GM19324 (cell line): ENCODE data around the gene TRAF5.
"Not testable (repeated sequence)": the region's sequence is repeated elsewhere in the genome, so short reads cannot be mapped to it uniquely, and the experiment has no call there.

Experiments
- ATAC-seq: cut with Tn5 transposase; IDR thresholded peaks from one replicate; pipeline ENCODE4 v1.9.1; 2021; ENCODE audit warnings: mild to moderate bottlenecking, moderate library complexity; ENCODE audit not compliant: unreplicated experiment, low FRiP score

The TRAF5 gene

DNA sequence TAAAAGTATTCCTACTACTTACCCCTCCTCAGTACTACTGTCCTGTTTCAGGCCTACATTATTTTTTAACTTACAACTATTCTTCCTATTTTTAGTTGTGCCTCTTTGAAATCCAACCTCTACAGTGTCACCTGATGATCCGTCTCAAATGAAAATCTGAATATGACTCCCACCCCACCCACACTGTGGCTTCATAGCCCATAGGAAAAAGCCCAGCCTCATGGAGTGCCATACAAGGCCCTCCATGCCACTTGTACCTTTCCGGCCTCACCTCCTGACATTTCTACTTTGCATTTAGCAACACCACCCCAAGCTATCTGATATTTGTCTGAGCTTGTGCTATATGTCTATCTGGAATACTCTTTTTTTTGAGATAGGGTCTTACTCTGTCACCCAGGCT is 49.3 kb downstream of the TRAF5 start:
- no peak for ATAC-seq

DNA sequence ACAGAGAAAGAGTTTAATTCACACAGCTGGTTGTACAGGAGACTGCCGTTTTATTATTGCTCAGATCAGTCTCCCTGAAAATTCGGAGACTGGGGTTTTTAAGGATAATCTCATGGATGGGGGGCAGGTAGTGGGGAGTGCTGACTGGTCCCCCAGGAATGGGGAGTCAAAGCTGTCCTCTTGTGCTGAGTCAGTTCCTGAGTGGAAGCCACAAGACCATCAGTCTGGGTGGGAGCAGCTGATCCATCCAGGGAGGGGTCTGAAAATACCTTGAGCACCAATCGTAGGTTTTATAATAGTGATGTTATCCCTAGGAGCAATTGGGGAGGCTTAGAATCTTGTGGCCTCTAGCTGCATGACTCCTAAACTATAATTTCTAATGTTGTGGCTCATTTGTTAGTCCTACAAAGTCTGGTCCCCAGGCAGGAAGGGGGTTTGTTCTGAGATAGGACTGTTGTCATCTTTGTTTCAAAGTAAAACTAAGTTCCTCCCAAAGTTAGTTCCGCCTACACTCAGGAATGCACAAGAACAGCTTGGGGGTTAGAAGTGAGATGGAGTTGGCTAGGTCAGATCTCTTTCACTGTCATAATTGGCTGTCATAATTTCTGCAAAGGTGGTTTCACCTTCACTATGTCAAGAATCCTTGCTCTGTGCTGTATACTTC is 50.3 kb downstream of the TRAF5 start:
- ATAC-seq: no peak

DNA sequence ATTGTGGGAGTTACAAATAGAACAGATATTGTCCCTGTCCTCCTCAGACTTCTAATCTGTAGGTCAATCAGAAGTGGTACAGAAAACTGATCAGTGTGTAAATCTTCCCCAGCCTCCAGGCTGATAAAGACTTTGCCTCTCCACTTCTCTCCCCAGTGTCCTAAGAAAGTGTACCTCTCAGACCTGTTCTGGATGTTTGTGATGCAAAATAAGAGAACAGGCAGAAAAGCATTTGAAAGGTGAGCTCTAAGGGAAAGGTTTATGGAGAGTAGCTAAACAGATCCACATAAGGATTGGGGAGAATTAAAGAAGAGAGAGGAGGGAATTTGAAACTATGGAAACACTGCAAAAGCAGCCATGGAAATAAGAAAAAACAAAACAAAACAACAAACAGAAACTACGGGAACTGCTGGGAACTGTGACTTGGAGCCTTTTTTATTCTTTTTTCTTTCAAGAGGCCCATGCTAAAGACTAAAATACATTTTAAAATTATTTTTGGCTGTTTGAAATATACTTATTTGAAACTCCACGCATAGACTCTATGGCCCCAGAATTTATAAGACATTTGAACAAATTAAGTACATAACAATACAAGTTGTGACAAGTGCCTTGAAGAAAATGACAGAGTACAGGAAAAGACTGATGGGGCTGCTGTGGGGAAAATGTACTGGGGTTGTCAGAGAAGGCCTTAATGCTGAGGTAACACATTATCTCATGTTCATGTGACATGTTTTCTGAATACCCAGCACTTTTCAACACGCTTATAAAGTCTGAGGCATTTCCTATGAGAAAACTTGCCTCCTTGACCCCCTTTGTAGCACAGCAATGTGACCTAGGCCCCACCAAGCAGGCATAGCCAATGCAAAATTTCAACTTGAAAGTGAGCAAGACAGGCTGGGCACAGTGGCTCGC is 51.2 kb downstream of the TRAF5 start:
- no peak for ATAC-seq

DNA sequence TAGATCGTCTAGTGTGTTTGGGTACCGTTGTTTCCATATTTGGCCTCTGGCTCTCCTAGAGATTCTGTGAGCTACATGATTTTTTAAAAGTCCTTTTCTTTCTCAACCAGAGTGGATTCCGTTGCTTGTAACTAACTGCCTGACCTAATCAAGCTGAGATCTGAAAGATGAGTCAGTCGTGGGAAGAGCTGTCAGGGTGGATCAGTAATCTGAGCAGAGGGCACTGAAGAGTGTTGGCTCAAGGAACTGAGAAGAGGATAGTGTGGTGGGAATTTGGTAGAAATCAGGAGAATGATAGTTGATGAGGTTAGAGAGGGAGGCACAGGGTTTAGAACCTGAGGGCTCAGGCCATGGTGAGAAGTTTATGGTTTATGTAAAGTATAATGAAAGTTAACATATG is 52.2 kb downstream of the TRAF5 start:
- no peak for ATAC-seq

DNA sequence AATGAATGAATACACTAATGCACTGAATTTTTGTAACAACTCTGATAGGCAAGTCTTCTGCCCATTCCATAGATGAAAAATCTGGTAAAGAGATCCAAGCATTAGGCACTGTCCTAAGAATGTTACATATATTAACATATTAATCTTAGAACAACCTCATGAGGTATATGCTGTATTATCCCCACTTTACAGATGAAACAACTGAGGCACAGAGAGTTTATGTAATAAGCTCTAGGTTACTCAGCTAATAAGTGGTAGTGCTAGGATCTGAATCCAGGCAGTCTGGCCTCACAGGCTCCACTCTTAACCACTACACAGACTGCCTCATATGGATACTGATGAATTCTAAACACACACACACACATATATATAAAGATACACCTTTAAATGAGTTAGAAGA is 52.8 kb downstream of the TRAF5 start:
- ATAC-seq: no peak

DNA sequence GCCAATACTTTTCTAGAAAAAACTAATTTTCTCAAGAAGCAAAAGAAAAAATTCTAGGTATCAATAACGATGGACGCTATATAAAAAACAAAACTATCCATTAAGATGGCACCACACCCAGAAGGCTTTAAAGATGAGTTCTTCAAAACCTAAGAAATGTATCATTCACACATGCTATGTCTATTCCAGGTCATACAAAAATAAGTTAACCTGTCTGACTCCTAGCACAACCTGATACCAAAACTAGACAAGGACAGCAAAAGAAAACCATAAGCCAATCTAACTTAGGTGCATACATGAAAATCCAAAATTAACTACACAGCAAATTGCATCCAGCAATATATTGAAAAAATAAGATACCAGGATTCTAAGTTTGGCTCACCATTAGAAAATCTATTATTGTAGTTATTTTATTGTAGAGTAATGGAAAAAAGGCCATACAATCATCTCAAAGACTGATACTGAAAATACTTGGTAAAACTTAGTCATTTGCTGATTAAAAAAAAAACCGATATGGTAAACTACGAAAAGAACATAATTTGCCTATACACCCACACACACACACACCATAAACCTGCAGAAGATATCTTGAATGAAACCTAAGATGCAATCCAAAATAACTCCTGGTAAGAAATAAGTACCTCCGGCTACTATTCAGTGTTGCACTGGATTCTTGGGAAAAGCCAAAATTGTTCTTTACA is 55.0 kb downstream of the TRAF5 start:
- no peak for ATAC-seq

DNA sequence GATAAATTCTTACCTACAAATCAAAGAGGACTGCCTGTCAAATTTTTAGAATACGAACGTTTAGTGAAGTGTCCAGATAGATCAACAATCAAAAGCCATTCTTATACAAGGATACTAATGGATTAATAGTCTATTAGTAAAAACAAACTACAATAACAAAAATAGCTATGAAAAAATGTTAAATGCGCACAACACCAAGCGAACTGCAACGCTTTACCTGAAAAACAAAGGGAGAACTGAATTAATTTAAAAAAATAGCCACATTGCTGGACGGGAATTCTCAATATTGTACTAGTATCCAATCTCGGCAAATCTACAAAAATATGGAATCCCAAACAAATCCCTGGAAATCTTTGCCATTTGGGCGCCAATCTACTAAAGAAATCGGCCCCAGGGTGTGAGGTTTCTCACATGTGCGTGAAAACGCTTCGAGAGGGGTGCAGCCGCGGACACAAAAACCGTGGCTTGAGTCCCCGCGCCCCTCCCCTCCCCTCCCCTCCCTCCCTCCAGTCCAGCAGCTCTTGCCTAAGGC is 55.6 kb downstream of the TRAF5 start:
- no peak for ATAC-seq

DNA sequence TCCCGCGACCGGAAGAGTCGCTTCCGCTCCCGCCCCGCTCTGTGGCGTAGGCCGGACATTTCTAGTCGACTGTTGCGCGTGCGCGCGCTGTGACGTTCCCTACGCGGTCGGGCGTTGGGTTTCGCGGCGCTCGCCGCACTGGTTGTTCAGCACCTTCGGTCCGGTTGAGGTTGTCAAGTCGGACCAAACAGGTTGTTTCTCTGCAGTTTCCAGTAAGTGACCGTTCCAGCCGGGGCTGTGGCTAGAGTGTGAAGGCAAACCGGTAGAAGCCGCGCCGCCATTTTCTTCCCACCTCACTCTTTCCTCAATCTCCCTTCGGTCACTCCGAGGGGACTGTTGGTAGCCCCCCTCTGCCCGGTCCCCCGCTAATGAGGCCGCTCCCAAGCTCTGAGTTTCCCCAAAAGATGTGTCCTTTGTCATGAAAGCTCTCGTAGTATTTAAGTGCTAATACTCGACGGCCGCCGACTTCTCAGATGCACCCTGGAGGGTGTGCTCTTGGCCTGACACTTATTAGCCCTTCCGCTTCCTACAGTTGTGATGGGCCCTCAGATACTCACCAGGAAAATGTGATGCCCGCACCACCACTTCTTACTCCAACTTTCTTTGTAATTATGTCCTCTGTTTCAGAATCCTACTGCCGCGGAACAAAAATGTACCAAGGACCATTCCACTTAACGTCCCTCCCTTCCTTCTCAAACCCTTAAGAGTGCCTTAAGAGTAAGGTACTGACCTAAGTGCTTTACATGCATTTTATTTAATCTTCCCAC is 56.3 kb downstream of the TRAF5 start:
- ATAC-seq: peak; percentile 98

DNA sequence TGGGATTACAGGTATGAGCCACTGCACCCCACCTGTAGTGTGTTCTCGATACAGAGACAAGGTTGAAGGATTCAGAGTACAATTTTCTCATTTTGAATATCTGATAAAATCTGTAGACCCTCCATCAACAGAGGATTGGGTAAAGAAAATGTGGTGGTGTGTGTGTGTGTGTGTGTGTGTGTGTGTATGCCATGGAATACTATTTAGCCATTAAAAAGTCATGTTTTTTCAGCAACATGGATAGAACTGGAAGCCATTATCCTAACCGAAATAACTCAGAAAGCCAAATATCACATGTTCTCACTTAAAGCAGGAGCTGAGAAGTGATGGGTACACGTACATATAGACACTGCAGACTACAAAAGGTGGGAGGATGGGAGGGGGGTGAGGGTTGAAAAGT is 57.9 kb downstream of the TRAF5 start:
- no peak for ATAC-seq

DNA sequence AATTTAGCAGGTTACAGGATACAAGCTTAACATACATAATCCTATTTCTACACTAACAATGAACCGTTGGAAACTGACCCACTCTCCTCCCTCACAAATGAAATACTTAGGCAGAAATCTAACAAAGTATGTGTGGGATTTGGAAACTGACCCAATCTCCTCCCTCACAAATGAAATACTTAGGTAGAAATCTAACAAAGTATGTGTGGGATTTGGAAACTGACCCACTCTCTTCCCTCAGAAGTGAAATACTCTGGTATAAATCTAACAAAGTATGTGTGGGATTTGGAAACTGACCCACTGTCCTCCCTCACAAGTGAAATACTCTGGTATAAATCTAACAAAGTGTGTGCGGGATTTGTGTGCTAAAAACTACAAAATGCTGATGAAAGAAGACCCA is 60.3 kb downstream of the TRAF5 start:
- ATAC-seq: no peak

DNA sequence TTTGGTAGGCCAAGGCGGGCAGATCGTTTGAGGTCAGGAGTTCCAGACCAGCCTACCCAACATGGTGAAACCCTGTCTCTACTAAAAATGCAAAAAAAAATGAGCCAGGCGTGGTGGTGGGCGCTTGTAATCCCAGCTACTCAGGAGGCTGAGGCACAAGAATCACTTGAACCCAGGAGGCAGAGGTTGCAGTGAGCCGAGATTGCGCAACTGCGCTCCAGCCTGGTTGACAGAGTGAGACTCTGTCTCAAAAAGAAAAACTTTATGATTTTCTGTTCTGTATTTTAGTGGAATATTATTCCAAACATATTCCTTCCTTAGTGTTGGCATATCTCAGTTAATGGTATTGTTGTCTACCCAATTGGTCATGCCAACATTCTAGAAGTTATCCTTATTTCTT is 64.2 kb downstream of the TRAF5 start:
- ATAC-seq: not testable (repeated sequence)

DNA sequence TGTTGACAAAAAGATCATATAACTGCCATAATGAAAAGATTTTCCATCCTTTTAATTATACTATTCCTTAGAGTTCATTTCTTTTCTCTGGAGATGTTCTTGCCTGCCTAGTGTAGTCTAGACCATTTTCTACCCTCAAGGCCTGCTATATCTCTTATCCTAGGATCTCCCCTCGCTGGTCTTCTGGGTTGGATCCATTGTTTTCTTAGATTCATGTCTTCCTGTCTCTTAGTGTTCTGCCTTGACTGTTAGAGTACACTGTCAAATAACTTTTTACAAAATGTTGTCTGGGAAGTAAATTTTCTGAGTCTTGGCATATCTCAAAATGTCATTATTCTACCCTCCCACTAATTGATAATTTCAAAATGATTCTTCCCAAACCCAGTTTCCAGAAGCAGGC is 66.6 kb downstream of the TRAF5 start:
- ATAC-seq: no peak

DNA sequence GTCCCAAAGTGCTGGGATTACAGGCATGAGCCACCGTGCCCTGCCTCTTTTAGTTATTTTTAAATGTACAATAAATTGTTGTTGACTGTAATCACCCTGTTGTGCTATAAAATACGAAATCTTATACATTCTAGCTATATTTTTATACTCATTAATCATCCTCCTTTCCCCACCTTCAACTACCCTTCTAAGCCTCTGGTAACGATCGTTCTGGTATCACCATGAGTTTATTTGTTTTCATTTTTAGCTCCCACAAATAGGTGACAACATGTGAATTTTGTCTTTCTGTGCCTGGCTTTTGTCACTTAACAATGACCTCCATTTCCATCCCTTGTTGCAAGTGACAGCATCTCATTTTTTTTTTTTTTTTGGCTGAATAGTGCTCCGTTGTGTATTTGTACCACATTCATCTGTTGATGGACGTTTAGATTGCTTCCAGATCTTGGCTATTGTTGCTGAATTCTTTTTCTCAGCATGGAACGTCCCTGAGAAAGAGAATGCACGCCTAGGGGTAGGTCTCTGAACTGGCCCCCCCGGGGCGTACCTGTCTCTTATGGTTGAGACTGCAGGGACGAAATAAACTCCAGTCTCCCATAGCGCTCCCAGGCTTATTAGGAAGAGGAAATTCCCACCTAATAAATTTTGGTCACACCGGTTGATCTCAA is 71.8 kb downstream of the TRAF5 start:
- not testable (repeated sequence) for ATAC-seq

DNA sequence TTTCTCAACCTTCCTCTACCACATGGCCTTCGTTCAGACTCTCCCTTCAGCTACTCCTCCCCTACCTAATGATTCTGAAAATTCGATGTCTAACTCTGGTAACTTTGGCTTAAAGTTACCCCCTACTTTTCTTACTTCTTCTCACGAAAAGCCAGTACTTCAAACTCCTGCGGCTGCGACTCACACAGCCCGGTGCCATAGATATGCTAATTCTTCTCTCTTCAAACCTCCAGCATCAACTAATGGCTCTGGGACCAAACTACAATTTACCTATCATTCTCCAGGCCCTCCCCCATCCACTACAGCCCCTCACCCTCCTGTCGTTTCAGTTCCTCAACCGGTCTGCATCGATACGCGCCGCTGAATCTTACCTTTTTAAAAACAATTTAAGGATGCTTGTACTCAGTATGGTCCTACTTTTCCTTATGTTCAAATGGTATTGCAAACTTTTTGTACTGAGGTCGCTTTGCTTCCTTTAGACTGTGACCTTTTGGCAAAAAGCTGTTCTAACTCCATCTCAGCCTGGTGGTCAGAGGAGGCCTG is 73.3 kb downstream of the TRAF5 start:
- ATAC-seq: not testable (repeated sequence)

DNA sequence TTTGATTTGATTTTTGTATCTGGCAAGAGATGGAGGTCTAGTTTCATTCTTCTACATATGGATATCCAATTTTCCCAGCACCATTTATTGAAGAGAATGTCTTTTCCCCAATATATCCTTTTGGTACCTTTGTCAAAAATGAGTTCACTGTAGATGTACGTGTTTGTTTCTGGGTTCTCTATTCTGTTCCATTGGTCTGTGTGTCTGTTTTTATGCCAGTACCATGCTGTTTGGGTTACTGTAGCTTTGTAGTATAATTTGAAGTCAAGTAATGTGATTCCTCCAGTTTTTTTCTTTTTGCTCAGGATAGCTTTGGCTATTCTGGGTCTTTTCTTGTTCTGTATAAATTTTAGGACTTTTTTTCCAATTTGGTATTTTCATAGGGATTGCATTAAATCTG is 75.1 kb downstream of the TRAF5 start:
- not testable (repeated sequence) for ATAC-seq

DNA sequence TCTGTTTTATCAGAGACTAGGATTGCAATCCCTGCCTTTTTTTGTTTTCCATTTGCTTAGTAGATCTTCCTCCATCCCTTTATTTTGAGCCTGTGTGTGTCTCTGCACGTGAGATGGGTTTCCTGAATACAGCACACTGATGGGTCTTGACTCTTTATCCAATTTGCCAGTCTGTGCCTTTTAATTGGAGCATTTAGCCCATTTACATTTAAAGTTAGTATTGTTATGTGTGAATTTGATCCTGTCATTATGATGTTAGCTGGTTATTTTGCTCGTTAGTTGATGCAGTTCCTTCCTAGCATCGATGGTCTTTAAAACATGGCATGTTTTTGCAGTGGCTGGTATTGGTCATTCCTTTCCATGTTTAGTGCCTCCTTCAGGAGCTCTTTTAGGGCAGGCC is 79.5 kb downstream of the TRAF5 start:
- ATAC-seq: not testable (repeated sequence)

DNA sequence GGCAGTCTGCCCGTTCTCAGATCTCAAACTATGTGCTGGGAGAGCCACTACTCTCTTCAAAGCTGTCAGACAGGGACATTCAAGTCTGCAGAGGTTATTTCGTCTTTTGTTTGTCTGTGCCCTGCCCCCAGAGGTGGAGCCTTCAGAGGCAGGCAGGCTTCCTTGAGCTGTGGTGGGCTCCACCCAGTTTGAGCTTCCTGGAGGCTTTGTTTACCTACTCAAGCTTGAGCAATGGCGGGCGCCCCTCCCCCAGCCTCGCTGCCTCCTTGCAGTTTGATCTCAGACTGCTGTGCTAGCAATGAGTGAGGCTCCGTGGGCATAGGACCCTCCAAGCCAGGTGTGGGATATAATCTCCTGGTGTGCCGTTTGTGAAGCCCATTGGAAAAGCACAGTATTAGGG is 81.1 kb downstream of the TRAF5 start:
- not testable (repeated sequence) for ATAC-seq

DNA sequence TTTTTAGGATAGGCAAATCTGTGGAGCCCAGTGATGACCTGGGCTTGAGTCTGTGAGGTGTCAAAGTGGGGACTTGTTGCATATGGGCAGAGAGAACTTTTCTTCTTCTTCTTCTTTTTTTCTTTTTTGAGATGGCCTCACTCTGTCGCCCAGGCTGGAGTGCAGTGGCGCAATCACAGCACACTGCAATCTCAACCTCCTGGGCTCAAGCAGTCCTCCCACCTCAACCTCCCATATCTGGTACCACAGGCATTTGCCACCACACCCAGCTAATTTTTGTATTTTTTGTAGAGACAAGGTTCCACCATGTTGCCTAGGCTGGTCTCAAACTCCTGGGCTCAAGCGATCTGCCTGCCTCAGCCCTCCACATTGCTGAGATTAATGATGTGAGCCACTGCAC is 85.0 kb downstream of the TRAF5 start:
- ATAC-seq: no peak

DNA sequence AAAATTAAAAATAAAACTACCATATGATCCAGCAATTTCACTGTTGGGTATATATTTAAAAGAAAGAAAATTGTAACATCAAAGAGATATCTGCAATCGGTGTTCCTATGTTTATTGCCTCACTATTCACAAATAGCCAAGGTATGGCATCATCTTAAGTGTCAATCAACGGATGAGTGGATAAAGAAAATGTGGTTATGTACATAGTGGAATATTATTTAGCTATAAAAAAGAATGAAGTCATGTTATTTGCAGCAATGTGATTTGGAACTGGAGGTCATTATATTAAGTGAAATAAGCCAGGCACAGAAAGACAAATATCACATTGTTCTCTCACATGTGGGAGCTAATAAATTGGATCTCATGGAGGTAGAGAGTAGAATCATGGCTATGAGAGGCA is 89.1 kb downstream of the TRAF5 start:
- ATAC-seq: no peak

DNA sequence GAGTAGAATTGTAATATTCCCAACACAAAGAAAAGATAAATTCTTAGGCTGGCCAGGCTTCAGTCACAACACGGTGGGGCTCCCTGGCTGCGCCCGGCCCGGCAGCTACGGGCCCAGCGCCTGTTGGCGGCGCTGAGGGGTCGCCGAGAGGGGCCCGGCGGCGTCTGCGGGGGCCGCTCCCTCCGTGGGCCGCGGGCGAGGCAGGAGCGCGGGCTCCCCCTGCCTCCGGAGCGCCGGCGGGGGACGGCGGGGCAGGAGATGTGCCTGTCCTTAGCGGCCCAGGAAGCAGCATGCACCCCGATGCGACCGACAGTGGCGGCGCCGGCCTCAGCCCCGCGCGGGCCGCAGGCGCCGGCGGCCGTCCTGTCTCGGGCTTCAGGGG is 89.6 kb downstream of the TRAF5 start:
- peak; percentile 80 for ATAC-seq
